CD4-positive, alpha-beta T cell treated with Interleukin-4 for 1 hour (primary cell): ENCODE measurements around the gene MRNIP.
"Not testable (repeated sequence)": the region's sequence is repeated elsewhere in the genome, so short reads cannot be mapped to it uniquely, and the experiment has no call there.

Experiments used
- DNase-seq, 2 donors: peaks; one replicate each; pipeline ENCODE4 v3.0.0-alpha.2; 2020 to 2022

Gene MRNIP

DNA sequence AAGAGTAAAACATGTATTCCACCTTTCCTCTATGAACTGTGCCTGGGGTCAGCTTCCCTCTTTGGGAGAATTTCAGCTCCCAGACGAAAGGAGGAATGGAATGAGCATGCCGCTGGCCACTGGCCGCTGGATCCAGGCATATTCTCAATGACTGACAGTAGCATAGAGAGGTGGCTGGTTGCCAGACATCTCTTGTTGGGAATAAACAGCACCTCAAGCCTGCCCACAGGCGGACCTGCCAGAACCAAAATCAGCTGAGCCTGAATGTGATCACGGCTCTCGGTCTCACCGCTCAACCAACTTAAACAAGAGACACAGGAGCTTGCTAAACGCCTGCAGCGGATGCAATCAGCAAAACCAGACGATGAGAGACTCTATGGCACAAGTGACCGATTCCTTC is 28.5 kb upstream of the MRNIP start:
- no peak for DNase-seq

DNA sequence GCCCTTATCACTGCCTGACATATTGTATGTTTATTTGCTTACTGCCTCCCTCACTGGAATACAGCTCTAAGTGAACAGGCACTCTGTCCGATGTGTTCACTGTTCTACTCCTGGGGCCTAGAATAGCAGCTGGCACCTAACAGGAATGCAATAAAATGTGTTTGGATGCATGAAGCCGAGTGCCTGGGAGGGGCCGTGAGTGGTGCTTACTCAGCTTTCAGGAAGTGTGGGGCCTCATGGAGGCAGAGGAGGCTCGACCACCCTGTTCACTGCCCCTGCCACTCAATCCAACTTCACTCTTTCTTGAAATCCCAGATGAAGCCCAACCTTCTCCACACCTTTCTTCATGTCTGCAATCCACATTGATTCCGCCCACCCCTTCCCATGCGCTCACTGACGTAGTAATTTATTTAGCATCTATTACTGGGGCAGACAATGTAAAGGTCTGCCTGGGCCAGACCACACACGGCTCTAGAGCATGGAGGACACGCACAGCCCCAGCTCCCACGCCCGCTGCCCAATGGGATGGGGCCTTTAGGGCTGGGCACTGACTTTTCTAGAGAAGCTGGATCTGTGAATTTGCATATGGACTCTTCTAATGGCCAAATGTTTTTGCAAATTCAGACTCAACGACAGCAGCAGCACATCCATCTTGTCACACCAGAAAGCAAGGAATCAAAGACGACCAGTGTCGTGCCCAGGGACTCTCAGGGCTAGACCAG is 27.7 kb upstream of the MRNIP start:
- no peak for DNase-seq

DNA sequence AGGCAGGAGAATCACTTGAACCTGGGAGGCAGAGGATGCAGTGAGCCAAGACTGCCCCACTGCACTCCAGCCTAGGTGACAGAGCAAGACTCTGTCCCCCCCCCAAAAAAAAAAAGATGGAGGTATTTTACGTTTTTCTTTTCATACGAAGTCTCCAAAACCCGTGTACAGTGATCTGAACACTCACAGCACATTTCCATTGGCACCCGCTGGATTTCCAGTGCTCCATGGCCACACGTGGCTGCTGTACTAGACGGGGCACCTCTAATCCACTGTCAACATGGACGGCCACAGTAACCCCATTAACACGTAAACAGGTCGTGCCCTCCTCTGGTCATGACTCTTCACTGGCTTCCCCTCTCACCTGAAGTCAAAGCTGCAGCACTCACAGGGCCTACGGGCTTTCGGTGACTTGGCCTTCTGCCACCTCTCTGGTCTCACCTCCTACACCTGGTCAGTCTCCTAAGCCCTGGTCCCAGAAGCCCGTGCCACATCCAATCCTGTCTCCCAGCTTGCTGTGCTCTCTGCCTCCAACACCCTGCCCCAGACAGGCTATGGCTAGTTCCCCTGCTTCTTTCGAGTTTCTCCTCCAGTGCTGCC is 27.0 kb upstream of the MRNIP start:
- no peak for DNase-seq

DNA sequence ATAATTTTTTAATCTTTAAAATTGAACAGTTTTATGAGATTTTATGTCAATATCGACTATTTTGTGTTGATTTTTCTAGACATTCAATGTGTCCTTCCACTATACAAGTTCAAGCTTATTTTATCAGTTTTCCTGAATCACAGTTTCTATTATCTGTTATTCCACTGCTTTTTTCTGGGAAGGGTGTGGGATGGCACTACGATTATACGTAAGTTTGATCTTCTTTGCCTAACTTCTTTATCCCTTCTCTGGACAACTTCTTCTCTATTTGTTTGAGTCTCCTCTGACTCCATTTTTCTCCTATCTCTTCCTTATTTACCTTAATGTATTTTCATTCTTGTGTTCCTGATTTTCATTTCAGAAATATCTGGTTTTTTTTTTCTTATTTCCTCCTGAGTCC is 24.5 kb upstream of the MRNIP start:
- no peak for DNase-seq

DNA sequence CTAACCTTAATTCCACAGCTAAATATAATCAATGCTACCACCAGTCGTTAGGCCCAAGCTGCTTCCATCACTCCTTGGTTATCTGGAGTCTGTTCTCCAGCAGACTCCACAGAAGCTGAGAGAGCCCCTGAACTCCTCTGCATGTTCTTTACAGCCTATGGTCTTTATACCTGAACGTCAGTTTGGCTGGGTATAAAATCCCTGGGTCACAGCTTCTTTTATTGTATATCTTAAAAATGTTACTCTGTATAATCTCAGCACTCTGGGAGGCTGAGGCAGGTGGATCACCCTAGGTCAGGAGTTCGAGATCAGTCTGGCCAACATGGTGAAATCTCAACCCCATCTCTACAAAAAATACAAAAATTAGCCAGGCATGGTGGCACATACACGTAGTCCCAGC is 23.7 kb upstream of the MRNIP start:
- DNase-seq: no peak

DNA sequence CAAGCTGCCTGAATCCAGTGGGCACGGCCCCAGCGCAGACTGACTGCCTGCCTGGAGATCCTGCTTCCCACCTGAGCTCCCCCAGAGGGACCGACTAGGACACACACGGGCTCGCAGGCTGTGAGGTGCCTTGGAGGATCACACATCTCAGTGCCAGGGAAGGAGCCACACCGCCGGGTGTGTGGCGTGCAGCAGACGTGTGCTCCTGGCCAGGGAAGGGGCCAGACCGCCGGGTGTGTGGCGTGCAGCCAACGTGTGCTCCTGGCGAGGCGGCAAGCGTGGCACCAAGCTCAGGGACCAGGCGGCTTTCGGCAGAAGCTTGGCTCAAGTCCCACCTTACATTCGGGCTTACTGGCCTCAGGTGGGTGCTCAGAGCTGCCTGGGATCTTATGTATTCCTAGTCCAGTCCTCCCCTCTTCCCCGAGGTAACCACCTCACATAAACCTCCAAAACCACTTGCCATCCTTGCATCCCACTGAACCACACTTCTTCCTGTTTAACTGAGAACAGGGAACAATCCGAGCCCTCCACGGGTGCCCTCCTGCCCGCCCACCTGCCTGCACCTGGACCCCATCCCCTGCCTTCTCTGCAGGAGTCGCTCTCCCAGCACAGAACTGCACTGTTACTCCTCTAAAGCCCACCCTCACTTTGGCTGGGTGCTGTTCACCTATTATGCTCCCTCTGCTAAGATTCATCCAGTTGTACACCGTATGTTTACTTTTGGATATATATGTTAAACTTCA is 22.4 kb upstream of the MRNIP start:
- DNase-seq: no peak

DNA sequence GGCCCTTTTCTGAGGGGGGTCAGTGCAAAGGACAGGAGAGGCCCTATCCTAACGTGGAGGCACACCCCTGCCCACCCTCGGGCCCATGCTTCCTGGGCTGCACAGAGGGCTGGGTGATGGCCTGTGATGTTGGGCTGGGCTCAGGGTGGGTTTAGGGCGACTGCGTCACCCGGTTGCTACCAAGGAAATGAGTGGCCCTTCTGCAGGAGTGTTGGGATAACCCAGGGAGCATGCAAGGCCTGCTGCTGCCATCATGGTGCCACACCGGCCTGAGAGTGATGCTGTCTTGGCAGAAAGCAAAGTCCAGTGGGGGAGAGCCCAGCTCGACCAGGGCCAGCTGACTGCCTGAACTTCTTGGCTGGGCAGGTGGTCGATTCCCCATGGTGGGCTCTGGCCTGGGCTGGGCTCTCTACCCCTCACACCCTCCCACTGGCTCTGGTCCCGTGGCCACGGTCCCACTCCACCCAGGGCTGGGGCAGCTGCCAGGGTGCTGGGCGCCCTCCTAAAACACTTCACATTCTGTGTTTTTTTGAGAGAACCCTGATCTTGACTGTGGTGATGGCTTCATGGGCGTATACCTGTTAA is 21.5 kb upstream of the MRNIP start:
- DNase-seq: no peak

DNA sequence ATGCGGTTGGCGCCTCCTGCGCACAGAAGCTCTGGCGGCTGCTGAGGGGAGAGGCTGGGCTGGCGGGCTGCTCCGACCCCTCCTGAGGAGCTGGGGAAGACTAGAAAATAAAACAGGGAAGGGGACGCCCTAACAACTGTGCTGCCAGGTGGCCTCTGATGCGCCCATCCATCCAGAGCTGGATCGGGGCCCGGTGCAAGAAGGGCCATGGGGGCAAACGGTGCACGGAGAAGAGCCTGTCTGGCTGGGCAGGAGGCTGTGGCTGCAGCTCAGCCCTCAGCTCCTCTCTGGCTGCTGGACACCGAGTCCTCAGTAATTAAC is 21.0 kb upstream of the MRNIP start:
- DNase-seq: no peak

DNA sequence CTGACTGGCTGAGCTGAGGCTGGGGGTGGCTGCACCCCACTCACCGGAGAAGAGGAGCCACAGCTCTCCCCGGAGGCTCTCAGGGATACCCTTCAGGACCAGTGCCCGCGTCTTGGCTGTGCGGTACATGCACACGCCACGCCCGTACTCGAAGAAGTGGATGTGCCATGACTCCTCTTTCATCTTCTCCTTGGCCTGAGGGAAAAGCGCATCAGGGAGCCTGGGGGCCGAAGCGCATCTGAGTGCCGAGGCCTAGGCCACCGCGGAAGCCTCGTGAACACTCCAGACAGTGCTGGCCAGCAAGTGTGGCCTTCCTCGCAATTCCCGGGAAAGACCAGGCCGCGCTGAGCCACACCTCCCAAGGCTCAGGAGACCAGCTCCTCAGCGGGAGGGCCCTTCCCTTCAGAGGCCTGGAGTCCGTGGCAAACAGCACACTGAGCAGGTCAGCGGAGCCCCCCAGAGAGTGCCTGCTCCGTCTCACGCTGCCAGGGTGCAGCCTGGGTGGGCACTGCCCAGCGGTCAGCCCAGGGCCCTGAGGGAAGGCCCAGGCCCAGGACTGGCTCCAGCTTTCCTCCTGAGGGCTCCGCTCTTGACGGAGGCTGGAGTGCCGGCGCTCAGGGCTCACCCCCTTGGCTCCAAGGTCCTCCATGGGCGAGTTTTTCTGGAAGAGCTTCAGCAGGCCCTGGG is 20.5 kb upstream of the MRNIP start:
- DNase-seq: no peak

DNA sequence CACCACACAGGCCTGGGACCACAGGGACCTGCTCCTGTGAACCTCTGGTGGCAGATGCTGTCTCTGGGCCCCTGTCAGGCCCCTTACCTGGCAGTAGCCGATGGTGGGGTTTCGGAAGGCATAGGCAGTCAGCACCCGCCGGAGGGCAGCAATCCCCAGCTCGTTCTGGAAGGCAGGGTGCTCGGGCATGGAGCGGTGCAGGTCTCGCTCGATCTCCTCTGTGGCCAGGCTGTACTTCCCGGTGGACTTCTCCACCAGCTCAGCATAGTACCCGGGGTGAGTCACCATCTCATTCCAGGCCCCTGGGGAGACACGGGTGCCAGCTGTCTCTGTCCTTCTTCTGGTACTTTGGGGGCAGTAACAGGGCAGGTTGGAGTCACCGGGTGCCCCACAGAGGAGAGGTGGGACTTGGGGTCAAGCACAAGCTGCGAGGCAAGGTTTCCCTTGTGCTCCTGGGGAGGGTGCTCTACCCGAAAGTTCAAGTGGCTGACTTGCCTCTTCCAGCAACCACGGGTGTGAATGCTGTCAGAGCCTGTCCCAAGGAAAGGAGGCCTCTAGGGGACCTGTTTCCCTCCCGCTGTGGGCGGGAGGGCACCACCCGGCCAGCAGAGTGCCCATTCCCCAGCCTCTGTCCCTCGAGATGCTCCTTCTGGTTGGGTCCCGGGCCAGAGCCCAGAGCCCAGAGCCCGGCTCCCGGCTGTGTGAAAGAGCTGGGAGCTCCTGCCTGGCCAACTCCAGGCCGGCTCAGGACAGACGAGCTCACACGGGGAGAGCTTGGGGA is 19.8 kb upstream of the MRNIP start:
- no peak for DNase-seq

DNA sequence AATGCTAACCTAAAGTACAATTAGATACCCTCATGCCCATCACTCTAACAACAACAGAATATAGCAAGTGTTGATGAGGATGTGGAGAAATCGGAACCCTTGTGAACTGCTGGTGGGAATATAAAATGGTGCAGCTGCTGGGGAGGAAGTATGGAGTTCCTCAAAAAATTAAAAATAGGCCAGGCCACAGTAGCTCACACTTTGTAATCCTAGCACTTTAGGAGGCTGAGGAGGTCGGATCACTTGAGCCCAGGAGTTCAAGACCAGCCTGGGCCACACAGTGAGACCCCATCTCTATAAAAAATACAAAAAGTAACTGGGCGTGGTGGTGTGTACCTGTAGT is 18.0 kb upstream of the MRNIP start:
- no peak for DNase-seq

DNA sequence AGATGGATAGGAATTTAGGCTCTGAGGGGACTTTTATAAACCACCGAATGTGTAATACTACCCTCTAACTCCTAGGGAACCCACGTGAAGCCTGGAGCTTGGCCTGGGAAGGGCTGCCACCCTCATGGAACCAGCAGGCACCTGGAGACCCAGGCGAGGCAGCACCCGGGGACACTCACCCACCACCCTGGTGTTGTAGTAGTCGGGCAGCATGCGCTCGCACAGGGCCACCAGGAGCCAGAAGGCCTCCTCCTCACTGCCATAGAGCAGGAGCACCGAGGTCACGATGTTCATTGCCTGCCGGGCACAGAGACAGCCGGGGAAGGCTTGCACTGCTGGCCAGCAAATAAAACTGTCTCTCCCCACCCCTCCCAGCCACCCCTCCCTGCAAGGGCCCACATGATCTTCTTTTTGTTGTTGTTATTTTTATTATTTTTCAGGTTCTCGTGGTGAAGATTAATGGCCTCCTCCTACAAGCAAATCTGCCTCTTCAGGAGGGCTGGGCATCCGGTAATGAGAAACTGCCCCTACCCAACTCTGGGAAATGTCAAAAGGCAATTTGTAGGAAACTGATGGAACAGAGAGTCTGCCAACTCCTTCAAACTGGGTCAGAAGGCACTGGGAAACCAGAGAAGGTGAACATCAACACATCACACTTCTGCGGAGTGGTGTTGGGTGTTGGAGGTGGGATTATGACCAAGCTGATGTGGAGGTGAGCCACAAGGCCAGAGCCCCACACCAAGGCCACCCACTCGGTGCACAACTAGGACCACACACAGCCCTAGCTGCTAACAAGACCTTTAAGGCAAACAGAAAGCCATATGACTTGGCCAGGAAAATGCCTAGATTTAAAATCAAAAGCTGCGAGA is 17.4 kb upstream of the MRNIP start:
- no peak for DNase-seq

DNA sequence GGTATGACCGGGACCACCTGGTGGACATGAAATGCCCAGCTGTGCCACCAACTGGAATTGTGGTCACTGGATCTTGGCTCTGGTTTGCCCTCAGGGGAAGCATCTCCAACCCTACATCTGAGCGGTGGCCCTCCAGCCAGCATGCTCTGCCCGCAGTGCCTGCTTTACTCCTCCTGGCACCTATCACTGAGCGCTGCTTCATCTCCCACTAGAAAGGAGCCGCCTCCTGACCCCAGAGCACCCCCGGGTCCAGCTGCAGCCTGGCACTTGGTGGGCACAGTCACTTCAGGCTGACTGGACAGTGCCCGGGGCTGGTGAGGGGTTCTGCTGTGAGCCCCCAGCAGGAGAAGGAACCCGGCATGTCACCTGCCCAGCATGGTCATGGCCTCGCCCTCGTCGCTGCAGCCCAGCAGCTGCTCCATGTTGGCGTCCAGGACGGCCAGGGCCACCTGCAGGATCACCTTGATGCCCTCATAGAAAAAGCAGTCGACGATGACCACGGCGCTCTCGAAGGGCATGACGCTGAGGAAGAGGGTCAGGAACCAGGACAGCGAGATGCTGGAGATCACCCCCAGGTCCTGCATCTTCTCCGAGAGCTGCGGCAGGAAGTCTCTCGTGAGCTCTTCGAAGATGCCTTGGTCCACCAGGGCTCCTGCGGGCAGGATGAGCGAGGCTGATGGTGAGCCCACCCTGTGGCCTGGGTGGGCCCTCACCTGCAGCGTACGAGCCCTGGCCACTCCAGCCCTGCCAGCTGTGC is 16.1 kb upstream of the MRNIP start:
- no peak for DNase-seq

DNA sequence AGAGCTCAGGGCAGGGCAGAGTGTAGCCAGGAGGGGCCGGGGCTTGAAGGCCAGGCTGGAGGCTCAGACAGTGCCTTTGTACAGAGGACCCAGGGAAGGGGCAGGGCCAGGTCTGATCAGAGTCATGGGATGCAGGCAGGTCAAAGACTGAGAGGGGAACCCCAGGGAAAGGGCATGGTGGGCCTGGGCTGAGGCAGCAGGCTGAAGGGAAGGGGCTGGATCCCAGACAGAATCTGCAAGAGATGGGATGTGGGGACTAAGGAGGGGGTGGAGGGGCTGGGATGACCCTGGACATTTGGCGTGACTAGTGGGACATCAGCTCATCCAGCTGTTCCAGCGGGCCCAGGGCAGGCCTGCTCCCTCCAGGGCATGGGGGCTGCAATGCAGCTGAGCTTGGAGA is 15.5 kb upstream of the MRNIP start:
- no peak for DNase-seq

DNA sequence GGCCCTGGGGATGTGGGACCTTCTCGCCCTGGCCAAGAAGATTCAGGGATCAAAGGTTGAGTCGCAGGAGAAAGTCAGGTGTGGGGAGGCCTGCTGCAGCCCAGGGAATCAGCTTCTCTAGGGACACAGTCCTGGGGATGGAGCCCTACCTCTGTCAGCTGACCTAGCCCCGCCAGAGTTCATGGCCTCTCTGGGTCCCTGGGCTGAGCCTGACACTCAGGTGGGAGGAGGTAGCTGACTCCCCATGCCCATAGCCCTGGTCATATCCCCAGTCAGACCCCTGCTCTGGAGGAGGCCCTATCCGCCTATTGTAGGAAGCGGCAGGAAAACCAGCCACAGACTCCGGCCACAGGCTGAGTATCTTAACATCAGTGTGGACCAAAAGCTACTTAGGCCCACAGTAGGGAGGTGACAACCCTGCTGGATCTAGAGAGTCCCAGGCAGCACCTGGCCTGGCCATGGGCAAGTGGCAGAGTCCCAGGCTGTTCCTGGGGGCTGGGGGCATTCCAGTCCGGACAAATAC is 15.0 kb upstream of the MRNIP start:
- DNase-seq: no peak

DNA sequence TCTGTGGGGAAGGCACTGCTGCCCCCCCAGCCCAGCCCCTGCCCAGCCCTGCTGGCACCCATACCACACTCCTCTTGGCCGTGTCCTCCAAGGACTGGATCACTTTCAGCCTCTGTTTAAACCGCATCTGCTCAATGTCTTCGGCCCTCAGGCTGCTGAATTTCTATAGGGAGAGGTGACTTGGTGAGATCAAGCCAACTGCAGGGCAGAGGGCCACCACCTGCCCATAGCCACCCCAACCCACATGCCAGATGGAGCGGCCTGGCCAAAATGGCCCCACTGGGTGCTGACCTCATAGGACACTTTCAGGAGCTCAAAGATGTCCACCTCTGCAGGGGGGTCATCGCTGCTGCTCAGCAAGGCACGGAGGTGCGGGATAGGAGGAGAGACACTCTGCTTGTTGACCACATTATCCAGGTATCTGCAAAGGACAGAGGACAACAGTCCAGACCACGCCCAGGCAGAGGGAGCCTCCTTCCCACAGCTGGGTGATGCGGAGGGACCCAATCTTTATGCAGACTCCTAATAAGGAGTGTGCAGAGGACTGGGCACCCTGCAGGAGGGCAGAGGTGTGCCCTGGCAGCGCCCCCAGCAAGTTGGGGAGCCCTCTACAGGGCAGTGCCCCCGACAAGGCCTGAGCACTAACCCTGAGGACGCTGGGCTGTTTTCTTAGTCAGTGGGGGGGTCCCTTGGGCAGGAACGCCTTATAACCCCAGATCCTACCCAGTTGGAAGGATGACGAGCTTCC is 14.4 kb upstream of the MRNIP start:
- DNase-seq: no peak

DNA sequence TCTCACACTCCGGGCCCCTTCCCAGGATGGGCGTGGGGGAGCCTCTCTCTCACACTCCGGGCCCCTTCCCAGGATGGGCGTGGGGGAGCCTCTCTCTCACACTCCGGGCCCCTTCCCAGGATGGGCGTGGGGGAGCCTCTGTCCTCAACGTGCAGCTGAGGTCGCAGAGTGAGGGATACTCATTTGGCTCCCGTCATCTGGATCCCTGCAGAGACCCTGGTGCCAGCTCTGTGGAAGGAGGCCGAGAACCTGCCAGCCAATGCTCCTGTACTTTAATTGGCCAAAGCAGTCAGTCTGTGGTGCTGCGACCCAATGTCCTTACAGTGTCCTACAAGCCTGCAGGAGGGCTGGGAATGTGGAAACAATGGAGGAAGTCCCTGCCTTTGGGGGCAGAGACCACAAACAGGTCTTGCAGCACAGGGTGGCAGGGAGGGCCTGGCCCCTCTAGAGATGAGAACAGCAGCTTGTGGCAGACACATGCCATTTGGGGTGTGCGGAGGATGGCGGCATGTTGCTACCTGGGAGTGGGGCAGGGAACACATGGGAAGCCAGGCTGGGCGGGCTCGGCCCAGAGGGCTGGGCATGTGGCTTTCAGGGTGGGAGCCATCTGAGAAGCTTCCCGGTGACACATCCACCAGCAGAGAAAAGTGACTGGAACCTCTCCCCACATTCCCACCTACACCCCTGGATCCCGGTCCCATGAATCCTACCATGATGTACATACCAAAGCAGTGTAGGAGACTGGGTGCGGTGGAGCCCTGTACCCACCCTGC is 13.6 kb upstream of the MRNIP start:
- DNase-seq: no peak

DNA sequence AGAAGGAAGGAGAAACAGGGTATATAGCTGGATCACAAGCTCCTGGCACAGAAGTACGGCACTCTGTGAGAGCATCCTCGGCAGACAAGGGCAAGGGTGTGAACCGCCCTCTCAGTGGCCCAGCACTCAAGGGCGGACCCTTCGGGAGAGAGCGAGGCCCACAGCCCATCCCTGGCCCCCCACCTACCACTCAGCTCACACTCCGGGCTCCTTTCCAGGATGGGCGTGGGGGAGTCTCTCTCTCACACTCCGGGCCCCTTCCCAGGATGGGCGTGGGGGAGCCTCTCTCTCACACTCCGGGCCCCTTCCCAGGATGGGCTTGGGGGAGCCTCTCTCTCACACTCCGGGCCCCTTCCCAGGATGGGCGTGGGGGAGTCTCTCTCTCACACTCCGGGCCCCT is 12.9 kb upstream of the MRNIP start:
- not testable (repeated sequence) for DNase-seq

DNA sequence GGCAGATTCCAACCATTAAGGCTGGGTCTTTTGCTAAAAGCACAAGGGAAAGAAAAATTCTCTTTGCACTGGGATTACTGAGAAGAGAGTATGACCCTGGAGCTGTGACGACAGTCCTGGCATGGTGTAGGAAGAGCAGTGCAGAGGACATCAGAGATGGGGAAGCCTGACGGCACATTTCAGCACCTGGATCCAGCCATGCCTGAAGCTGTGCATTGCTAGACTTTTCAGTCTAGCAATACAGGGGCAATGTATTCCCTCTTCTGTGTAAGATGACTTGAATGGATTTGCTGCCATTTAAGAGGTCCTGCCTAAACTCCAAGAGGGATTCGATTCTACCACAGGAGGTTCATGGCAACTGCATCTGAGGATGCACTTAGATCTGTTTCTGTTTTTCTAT is 12.3 kb upstream of the MRNIP start:
- no peak for DNase-seq
